Stimulated activated CD4-positive, alpha-beta T cell treated with anti-CD3 and anti-CD28 coated beads, TNF-alpha, amount 100 ng/mL, for 48 hours (primary cell): ENCODE measurements around the gene ANKRD10.
"Not testable (repeated sequence)": the region's sequence is repeated elsewhere in the genome, so short reads cannot be mapped to it uniquely, and the experiment has no call there.

Experiments
- DNase-seq, 3 donors: peaks; one replicate each; pipeline ENCODE4 v3.0.0-alpha.2; 2020; ENCODE audit warnings: low read depth in 3 of 3

Gene ANKRD10

GRCh38 chr13:110915057-110915873 is at the start of gene ANKRD10:
TSS of gene ANKRD10 (minus strand) at chr13:110915069. CDS start at chr13:110914934, 135 bp downstream.
- peak; percentile 91 to 97 (median 94) for DNase-seq

- DNase-seq = no peak
Measured at GRCh38 chr13:110964229-110965037, 49.6 kb upstream of the ANKRD10 start.

GRCh38 chr13:110963554-110963970 is 48.7 kb upstream of the ANKRD10 start:
- no peak for DNase-seq

DNA sequence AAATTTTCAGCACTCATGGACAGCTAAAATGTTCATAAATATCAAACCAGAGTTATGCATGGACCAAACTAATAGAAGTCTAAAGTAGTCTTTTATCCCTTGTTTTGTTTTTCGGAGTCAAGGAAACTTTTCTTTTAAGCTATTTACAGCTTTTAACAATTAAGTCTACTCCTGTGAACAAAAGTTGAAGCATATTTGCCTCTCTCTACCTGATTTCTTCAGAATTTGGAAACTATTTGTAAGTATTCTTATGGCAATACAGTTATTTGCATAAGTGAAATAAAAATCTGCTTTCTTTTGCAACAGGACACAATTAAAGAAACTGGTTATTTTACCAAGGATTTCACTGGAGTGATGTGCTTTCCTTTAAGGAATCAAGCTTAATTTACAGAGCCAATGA is 47.1 kb upstream of the ANKRD10 start:
- DNase-seq = no peak

GRCh38 chr13:110960204-110960603 is 45.3 kb upstream of the ANKRD10 start:
- no peak for DNase-seq

- no peak for DNase-seq
Measured at GRCh38 chr13:110957931-110958330, 43.1 kb upstream of the ANKRD10 start.

- DNase-seq = no peak
Measured at GRCh38 chr13:110957181-110957884, 42.5 kb upstream of the ANKRD10 start.

- DNase-seq = not testable (repeated sequence)
Measured at GRCh38 chr13:110956216-110956615, 41.3 kb upstream of the ANKRD10 start.

DNA sequence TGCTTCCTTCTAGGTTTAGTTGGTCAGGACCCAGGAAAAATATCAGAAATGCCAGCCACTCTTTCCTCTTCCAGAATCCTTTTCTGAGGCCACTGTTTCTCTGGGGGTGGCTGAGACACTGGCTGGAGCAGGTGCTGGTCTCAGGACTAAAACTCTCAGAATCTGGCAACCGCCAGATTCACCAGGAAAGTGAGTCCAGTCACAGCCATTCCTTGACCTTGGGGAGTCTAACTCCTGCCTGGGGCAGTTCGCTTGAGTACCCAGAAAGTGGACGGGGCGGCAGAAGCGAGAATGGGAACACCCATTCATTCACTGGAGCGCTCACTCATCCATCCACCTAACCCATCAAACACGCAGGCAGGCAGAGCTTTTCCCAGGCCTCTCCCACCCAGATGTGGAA is 40.7 kb upstream of the ANKRD10 start:
- not testable (repeated sequence) for DNase-seq

GRCh38 chr13:110955072-110955503 is 40.2 kb upstream of the ANKRD10 start:
- peak in 1 of 3 donors; percentile 33 for DNase-seq

DNA sequence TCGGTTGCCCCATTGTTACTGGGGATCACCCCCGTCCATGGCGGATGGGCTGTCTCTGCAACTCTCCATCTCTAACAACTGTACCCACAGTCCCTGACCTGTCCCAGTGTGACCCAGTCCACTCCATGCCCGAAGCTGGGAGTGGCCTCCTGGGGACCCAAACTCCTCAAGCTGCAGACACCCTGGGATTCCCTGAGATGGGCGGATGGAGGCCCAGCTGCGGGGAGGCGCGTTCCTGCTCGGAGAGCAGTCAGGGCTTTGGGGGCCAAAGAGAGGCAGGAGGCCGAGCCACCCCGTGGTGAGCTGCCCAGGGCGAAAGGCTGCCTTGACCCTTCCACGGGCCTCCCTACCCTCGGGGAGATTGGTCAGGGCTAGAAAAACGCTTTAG is 39.7 kb upstream of the ANKRD10 start:
- not testable (repeated sequence) for DNase-seq

- DNase-seq = no peak
Measured at GRCh38 chr13:110953833-110954532, 39.1 kb upstream of the ANKRD10 start.

GRCh38 chr13:110953416-110953815 is 38.5 kb upstream of the ANKRD10 start:
- no peak for DNase-seq

DNA sequence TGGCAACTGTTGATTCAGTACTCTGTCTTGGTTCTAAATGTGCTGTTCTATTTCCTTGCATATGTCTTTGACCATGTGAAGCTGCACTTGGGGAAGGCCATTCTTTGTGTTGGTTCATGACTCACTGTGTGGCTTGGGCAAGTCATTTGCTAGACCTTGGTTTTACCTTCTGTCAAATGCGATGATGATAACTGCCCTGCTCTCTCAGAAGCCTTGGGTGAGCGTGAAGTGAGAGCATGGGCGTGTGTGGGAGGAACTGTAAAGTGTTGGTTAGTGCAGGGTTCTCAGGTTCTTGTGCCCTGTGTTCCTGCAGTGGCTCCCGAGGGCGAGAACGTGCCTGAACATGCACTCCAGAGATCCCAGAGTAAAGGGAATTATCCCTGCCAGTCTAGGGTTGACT is 37.3 kb upstream of the ANKRD10 start:
- DNase-seq = not testable (repeated sequence)

DNA sequence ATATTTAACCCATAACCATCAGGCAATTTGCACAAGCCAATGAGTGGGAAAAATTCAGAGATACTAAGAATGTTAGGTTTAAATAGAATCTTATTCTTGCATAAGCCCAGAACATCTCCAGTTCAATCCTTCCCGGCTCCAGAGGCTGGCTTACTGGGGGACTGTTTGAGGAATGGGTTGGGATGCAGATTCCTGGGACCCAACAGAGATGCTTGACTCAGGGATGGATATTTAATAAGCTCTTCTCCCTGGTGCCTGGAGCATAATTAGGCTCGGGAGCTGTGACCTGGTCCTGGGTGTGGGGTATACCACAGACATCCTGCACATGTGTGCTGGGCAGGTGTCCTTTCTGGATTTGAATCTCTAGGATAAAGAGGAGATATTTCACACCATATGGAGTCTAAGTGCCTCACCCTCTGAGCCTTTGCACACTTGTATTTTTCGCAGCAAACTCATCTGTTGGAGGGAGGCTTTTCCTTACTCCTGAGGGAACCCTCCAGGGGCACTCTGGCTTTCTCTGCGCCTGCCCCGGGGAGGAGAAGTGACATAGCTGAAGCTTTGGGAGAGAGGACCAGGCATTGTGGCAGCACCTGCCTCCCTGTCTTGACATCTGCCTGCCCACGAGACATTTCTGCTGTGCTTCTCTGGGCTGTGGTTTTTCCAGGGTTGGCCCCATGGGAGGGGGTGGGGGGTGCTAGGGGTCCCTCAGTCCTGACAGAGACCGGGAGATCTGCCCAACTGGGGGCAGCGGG is 36.1 kb upstream of the ANKRD10 start:
- DNase-seq = no peak

DNA sequence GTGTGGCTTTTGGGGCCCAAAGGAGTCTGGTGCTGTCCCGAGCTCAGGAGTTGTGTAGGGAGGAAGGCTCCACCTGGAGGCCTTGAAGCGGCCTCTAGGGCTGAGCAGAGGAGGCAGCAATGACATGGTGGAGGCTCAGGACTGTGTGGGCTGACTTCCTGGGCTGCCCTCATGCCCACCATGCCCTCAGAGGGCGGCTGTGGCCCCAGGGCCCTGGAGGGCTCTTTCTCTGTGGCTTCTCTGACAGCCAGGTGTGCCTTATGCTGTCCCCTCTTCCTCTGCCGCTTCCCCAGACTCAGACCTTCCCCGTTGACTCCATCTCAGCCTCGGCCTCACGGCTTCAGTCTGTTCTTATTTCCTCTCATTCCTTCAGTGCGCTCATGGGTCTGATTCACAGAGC is 35.5 kb upstream of the ANKRD10 start:
- no peak for DNase-seq

DNA sequence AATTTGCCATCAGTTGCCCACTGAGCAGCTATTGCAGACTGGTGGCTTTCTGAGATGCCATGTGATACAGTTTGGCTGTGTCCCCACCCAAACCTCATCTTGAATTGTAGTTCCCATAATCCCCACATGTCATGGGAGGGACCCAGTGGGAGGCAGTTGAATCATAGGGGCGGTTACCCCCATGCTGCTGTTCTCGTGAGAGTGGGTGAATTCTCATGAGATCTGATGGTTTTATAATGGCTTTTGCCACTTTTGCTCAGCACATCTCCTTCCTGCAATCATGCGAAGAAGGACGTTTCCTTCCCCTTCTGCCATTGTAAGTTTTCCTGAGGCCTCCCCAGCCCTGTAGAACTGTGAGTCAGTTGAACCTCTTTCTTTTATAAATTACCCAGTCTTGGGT is 34.8 kb upstream of the ANKRD10 start:
- no peak for DNase-seq

DNA sequence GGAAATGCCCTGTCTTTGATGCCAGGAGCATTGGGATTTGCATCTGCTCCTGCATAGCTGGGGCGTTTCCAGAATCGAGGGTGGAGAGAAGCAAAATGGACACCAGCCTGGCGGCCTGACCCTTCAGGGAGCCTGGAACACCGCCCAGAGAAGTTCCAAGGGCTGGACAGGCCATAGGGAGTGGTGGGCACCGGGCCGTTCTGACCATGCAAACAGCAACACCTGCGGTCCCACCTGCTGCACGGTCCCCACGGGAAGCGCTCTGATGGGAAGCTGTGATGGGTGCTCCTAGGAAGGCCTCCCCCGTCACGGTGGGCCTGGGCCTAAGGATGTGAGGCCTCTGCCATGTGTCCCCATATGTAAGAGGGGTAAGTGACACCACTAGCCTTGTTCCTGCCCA is 34.2 kb upstream of the ANKRD10 start:
- DNase-seq = no peak

DNA sequence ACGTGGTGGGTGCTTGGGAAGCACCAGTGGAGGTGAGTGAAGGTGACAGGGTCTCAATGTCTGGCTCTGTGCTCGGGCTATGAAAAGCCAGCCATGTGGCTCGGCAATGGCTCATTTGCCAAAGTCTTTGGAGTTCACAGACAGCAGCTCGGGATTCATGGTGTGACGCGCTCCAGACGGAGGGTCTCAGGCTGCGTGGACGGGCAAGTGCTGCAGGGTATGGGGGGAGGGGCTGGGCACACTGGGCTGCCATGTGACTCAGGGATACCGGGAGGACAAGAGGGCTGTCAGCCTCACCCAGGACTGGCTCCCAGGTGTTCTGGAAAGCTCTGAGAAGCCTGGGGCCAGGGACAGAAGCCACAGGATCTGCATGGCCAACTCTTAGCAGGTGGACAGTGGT is 32.5 kb upstream of the ANKRD10 start:
- DNase-seq = not testable (repeated sequence)

DNA sequence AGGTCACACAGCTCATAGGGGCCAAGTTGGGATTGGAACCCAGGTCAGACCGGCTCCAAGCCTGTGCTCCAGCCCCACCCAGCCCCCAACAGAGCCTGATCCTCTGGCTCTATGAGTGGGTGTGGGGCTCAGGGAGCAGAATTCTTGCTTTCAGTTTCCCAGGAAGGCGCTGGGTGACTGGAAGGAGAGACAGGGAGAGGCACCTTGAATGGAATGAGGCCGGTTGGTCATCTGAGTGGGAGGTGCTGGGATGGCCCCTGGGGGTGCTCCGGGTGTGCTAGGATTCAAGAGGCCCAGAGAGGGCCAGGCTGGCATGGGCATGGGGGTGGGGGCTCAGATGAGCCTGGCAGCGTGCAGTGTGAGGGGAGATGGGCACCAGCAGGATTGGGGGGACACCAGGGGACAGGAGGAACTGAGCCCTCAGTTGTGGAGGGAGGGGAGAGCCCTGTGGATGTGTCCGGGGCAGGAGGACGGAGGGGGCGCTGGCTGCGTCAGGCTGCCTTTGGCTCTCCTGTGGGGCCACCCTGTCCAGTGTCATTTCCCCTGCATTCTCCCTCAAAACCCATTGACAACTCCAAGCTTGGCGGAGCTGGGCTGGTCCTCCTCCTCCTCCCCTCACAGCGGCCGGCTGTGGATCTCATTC is 31.2 kb upstream of the ANKRD10 start:
- no peak for DNase-seq
